Endodermal cell (in vitro differentiated cells): Measurements from ENCODE around the gene EEA1. TPM values are rescaled to one million over a fixed set of nuclear protein-coding genes. Genes with fewer than 3 reads are reported as not detected.

ENCODE experiments used
- DNase-seq: peaks from one replicate; pipeline ENCODE4 v3.0.0-alpha.2; 2017
- H3K27ac ChIP-seq: 2 replicates; pipeline ENCODE4 v1.5.1; 2013; ENCODE audit warnings: mild to moderate bottlenecking, low read depth, low read length, moderate library complexity
- H3K27me3 ChIP-seq: 2 replicates; pipeline ENCODE4 v1.6.1; 2013; ENCODE audit warnings: mild to moderate bottlenecking, low read length, moderate library complexity; ENCODE audit not compliant: insufficient read depth, control insufficient read depth, poor library complexity, severe bottlenecking
- H3K36me3 ChIP-seq: 2 replicates; pipeline ENCODE4 v1.7.0; 2013; ENCODE audit warnings: mild to moderate bottlenecking, low read length, moderate library complexity; ENCODE audit not compliant: control insufficient read depth, insufficient read depth
- H3K4me1 ChIP-seq: one replicate; pipeline ENCODE4 v1.7.0; 2013; ENCODE audit warnings: low read length; ENCODE audit not compliant: control insufficient read depth, insufficient read depth
- H3K4me3 ChIP-seq: 2 replicates; pipeline ENCODE4 v1.5.1; 2013; ENCODE audit warnings: mild to moderate bottlenecking, low read length, moderate library complexity
- H3K9ac ChIP-seq: 2 replicates; pipeline ENCODE4 v1.6.1; 2013; ENCODE audit warnings: mild to moderate bottlenecking, low read length, moderate library complexity; ENCODE audit not compliant: poor library complexity, severe bottlenecking; ENCODE audit errors: extremely low read depth
- H3K9me3 ChIP-seq: 2 replicates; pipeline ENCODE4 v1.6.1; 2013; ENCODE audit warnings: mild to moderate bottlenecking, low read length, moderate library complexity; ENCODE audit not compliant: control insufficient read depth
- H3K27ac Mint-ChIP-seq: 2 replicates; pipeline ENCODE4 v1.8.0; 2020; ENCODE audit warnings: mixed read lengths
- H3K27me3 Mint-ChIP-seq: 2 replicates; pipeline ENCODE4 v1.8.0; 2021; ENCODE audit warnings: mild to moderate bottlenecking, mixed read lengths; ENCODE audit not compliant: insufficient read depth
- H3K36me3 Mint-ChIP-seq: 2 replicates; pipeline ENCODE4 v1.8.0; 2020; ENCODE audit warnings: low read depth, mixed read lengths
- H3K4me1 Mint-ChIP-seq: 2 replicates; pipeline ENCODE4 v1.8.0; 2020; ENCODE audit warnings: mixed read lengths
- H3K4me3 Mint-ChIP-seq: 2 replicates; pipeline ENCODE4 v1.8.0; 2020; ENCODE audit warnings: mild to moderate bottlenecking, moderate library complexity, mixed read lengths
- H3K9me3 Mint-ChIP-seq: 2 replicates; pipeline ENCODE4 v1.8.0; 2020; ENCODE audit warnings: mild to moderate bottlenecking, mixed read lengths
- CTCF ChIP-seq: fragments of 200-600 bp; sonication (generic); conservative IDR thresholded peaks from 2 replicates; pipeline ENCODE4 v1.5.0; 2021; ENCODE audit warnings: antibody characterized with exemption, mild to moderate bottlenecking
- WGBS, 2 experiments: methylation state at CpG; one replicate each; pipeline versions ENCODE4 v1.1.5 to v1.1.7; 2013; ENCODE audit warnings: missing lambda C conversion rate in 2 of 2, mixed read lengths in 1 of 2; ENCODE audit not compliant: insufficient coverage in 1 of 2, insufficient read length in 1 of 2; 5-methylcytosine and 5-hydroxymethylcytosine counted together
- total RNA-seq, 2 donors: library from RNA; stranded (reverse); fragmentation: NEBNext Ultra II Directional in 1 of 2; extraction: Animal tissue kit (Norgen Biotek cat#: 25700) in 1 of 2; gene quantifications; 2 replicates in 1 of 2; 3 replicates in 1 of 2; pipeline ENCODE4 v1.2.1, GENCODE V29; 2021

Gene EEA1
- total RNA-seq, 2 donors from 2014 or later = 28.2 to 32.5 TPM

GRCh38 chr12:92915365-92915764 lies 13.7 kb downstream of the EEA1 start:
- no peak for DNase-seq
- TF ChIP-seq CTCF = no peak
- peaks cover 9% of the 10 kb centered on the region for H3K4me1 Mint-ChIP-seq

GRCh38 chr12:92914170-92914569 lies 14.9 kb downstream of the EEA1 start:
- no peak overlapping the region for H3K27ac ChIP-seq
- H3K36me3 ChIP-seq = peaks cover 12% of the 10 kb centered on the region
- Mint-ChIP-seq H3K27ac (no peak overlapping the region), H3K4me1 (peaks cover 9% of the 10 kb centered on the region), H3K27me3 (no peaks in the 10 kb centered on the region), H3K4me3 (no peak overlapping the region), H3K9me3 (peaks cover 13% of the 10 kb centered on the region), H3K36me3 (peaks cover 18% of the 10 kb centered on the region)
- peaks cover 19% of the 10 kb centered on the region for H3K9me3 ChIP-seq
- no peaks in the 10 kb centered on the region for H3K27me3 ChIP-seq
- H3K4me3 ChIP-seq = no peak overlapping the region
- no peaks in the 10 kb centered on the region for H3K4me1 ChIP-seq
- 91 to 98% methylated on average over 3 to 4 of the region's 4 CpGs for WGBS, 2 experiments
- no peak overlapping the region for H3K9ac ChIP-seq
- no peak for DNase-seq
- TF ChIP-seq CTCF = no peak

More at GRCh38 chr12:92915365-92915764, 13.7 kb downstream of the EEA1 start:
- H3K27me3 Mint-ChIP-seq = no peaks in the 10 kb centered on the region
- peaks cover 11% of the 10 kb centered on the region for H3K36me3 Mint-ChIP-seq
- H3K9me3 Mint-ChIP-seq = peaks cover 5% of the 10 kb centered on the region
- no peaks in the 10 kb centered on the region for H3K4me1 ChIP-seq
- H3K27me3 ChIP-seq = no peaks in the 10 kb centered on the region
- peaks cover 12% of the 10 kb centered on the region for H3K36me3 ChIP-seq
- no peak overlapping the region for H3K4me3 ChIP-seq
- no peak overlapping the region for H3K4me3 Mint-ChIP-seq
- H3K27ac ChIP-seq = no peak overlapping the region
- H3K27ac Mint-ChIP-seq = no peak overlapping the region
- H3K9me3 ChIP-seq = peaks cover 11% of the 10 kb centered on the region
- H3K9ac ChIP-seq = no peak overlapping the region
- 94 to 100% methylated on average over 1 to 2 of the region's 2 CpGs for WGBS, 2 experiments

GRCh38 chr12:92912672-92913071 lies 16.4 kb downstream of the EEA1 start:
- Histone ChIP-seq H3K27ac (no peak overlapping the region), H3K27me3 (no peaks in the 10 kb centered on the region), H3K9ac (no peak overlapping the region), H3K4me1 (no peaks in the 10 kb centered on the region), H3K36me3 (peaks cover 16% of the 10 kb centered on the region), H3K4me3 (no peak overlapping the region), H3K9me3 (peaks cover 31% of the 10 kb centered on the region)
- 85 to 93% methylated on average over 2 of the region's 2 CpGs for WGBS, 2 experiments
- peaks cover 9% of the 10 kb centered on the region for H3K4me1 Mint-ChIP-seq
- H3K27ac Mint-ChIP-seq = no peak overlapping the region
- no peak overlapping the region for H3K4me3 Mint-ChIP-seq
- H3K36me3 Mint-ChIP-seq = peaks cover 24% of the 10 kb centered on the region
- no peak for TF ChIP-seq CTCF
- no peaks in the 10 kb centered on the region for H3K27me3 Mint-ChIP-seq
- DNase-seq = no peak
- H3K9me3 Mint-ChIP-seq = peaks cover 21% of the 10 kb centered on the region
